Heart left ventricle (tissue), 16 donors: Measurements from ENCODE around the gene TEFM. TPM values are rescaled to one million over a fixed set of nuclear protein-coding genes. Genes with fewer than 3 reads are reported as not detected.

Source experiments
- ATAC-seq, 4 donors: fragments of 200-7000 bp; cut with Tn5 transposase; one replicate each; pipeline ENCODE4 v1.9.1; 2020 to 2022; ENCODE audit warnings: moderate library complexity in 4 of 4, mild to moderate bottlenecking in 3 of 4, moderate number of reproducible peaks in 1 of 4
- DNase-seq, 5 donors: peaks; one replicate each; pipeline ENCODE4 v3.0.0-alpha.2; 2020
- H3K27ac ChIP-seq, 12 donors: fragments of 200-600 bp; sonication (generic) in 4 of 12; one replicate each; pipeline versions ENCODE4 v1.5.0 to v1.8.0; 2016 to 2022; ENCODE audit warnings: mild to moderate bottlenecking in 2 of 12
- H3K27me3 ChIP-seq, 9 donors: fragments of 200-600 bp; sonication (generic) in 2 of 9; one replicate each; pipeline versions ENCODE4 v1.5.1 to v1.8.0; 2016 to 2022; ENCODE audit warnings: mild to moderate bottlenecking in 3 of 9
- H3K36me3 ChIP-seq, 9 donors: fragments of 200-600 bp; sonication (generic) in 2 of 9; one replicate each; pipeline versions ENCODE4 v1.5.0 to v1.8.0; 2018 to 2022; ENCODE audit warnings: mild to moderate bottlenecking in 2 of 9
- H3K4me1 ChIP-seq, 12 donors: fragments of 200-600 bp; sonication (generic) in 4 of 12; one replicate each; pipeline versions ENCODE4 v1.5.0 to v1.8.0; 2016 to 2022; ENCODE audit warnings: mild to moderate bottlenecking in 3 of 12
- H3K4me3 ChIP-seq, 12 donors: fragments of 200-600 bp; sonication (generic) in 4 of 12; one replicate each; pipeline versions ENCODE4 v1.5.0 to v1.8.0; 2017 to 2022; ENCODE audit warnings: mild to moderate bottlenecking in 9 of 12, moderate library complexity in 4 of 12
- H3K9me3 ChIP-seq, 12 donors: fragments of 200-600 bp; sonication (generic) in 4 of 12; one replicate each; pipeline versions ENCODE4 v1.5.0 to v1.8.0; 2016 to 2022; ENCODE audit warnings: mild to moderate bottlenecking in 1 of 12
- POLR2A ChIP-seq, 2 donors: fragments of 450-650 bp; IDR thresholded peaks; one replicate each; pipeline ENCODE4 v1.6.1; 2017; ENCODE audit warnings: antibody characterized with exemption in 2 of 2, mild to moderate bottlenecking in 2 of 2, moderate library complexity in 2 of 2
- WGBS, 4 donors: extraction: QIAGEN DNeasy Blood & Tissue Kit in 2 of 4; methylation state at CpG; one replicate each; pipeline versions ENCODE4 v1.1.5 to v1.1.7; 2013 to 2018; 5-methylcytosine and 5-hydroxymethylcytosine counted together
- intact Hi-C, 10 donors: fragments of 100-400 bp; cut with DNase I; formaldehyde crosslinking; loops; one replicate each; pipeline versions ENCODE4 v1.11.1 to v1.14.2; 2022
- long read RNA-seq, 3 donors: library from polyadenylated mRNA; unstranded; transcript quantifications; one replicate each; pipeline ENCODE4 v2.0.0, GENCODE V29; 2020 to 2021
- polyA plus RNA-seq, 2 donors: library from polyadenylated mRNA; stranded (reverse); fragments of 200-250 nt; gene quantifications; one replicate each; pipeline ENCODE4 v1.2.3, GENCODE V29; 2013
- total RNA-seq, 9 donors: library from RNA; depleted of rRNA in 2 of 9; stranded (reverse); fragments of >200 nt in 2 of 9; fragmentation: NEBNext Ultra II Directional in 3 of 9; extraction: Animal tissue kit (Norgen Biotek cat#: 25700) in 3 of 9; gene quantifications; one replicate each; pipeline versions ENCODE4 v1.1.0 to v1.2.4, GENCODE V29; 2016 to 2023
- TF ChIP-seq, protein P1 (sequence below), 12 donors: fragments of 200-600 bp; sonication (generic) in 4 of 12; IDR thresholded peaks; one replicate each; pipeline versions ENCODE4 v1.5.0 to v1.8.0; 2018 to 2022; ENCODE audit warnings: antibody characterized with exemption in 12 of 12, mild to moderate bottlenecking in 5 of 12
- donor health status: ischemic (EF 13 %, LVEDD 7.1; RV severe dilation, severe dysfunction).
- donor health status: healthy with polysubstance abuse.
- donor health status: DM: no; HTN: yes; CAD: no.
- donor health status: DM: no; HTN: no; CAD: no.
- donor health status: ischemic (EF 25% LVEDD 6.9; RV normal size, moderate dysfunction).
- donor health status: ischemic (EF 25% LVEDD 5.7; RV mildly dilated, moderate dysfunction).
- donor health status: healthy.
- donor health status: DM: yes; HTN: yes; CAD: no.
- donor health status: ischemic (EF 35%, LVEDD 5.7; RV mildly dilated, moderate dysfunction).
- donor health status: nonischemic (EF 11% LVEDD 7.7; RV severe dilation, severe dysfunction).
- donor health status: DM: yes; HTN: yes; CAD: no.
- donor health status: PGD.
- donor health status: ischemic (EF 29% LVEDD 5.4; RV normal size, mild dysfunction).
- donor health status: nonischemic (EF 23%, LVEDD 6.1; RV moderate dilation, normal function).

Gene TEFM, protein sequence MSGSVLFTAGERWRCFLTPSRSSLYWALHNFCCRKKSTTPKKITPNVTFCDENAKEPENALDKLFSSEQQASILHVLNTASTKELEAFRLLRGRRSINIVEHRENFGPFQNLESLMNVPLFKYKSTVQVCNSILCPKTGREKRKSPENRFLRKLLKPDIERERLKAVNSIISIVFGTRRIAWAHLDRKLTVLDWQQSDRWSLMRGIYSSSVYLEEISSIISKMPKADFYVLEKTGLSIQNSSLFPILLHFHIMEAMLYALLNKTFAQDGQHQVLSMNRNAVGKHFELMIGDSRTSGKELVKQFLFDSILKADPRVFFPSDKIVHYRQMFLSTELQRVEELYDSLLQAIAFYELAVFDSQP
- total RNA-seq: 10 to 100 TPM in 8 of 9 donors, 1 to 10 TPM in 1; 5.2 to 22.9 (median 13.1) TPM
- 10 to 100 TPM in 1 of 2 donors, 1 to 10 TPM in 1; 7.7 to 30.1 TPM for polyA plus RNA-seq
- long read RNA-seq, donor 1, partial matches to known transcripts: 0 of 3 reads
- long read RNA-seq, donor 1, other reads (novel, unspliced or antisense): 0 of 3 reads
- long read RNA-seq, donor 2, transcript TEFM-205 (4 exons, 1,891 nt): major isoform, 12 of 16 reads
- long read RNA-seq, donor 2, partial matches to known transcripts: 0 of 16 reads
- long read RNA-seq, donor 2, other reads (novel, unspliced or antisense): 2 of 16 reads
- long read RNA-seq, donor 3, transcript TEFM-205 (4 exons, 1,891 nt): major isoform, 7 of 8 reads
- long read RNA-seq, donor 3, partial matches to known transcripts: 0 of 8 reads
- long read RNA-seq, donor 3, other reads (novel, unspliced or antisense): 1 of 8 reads

DNA sequence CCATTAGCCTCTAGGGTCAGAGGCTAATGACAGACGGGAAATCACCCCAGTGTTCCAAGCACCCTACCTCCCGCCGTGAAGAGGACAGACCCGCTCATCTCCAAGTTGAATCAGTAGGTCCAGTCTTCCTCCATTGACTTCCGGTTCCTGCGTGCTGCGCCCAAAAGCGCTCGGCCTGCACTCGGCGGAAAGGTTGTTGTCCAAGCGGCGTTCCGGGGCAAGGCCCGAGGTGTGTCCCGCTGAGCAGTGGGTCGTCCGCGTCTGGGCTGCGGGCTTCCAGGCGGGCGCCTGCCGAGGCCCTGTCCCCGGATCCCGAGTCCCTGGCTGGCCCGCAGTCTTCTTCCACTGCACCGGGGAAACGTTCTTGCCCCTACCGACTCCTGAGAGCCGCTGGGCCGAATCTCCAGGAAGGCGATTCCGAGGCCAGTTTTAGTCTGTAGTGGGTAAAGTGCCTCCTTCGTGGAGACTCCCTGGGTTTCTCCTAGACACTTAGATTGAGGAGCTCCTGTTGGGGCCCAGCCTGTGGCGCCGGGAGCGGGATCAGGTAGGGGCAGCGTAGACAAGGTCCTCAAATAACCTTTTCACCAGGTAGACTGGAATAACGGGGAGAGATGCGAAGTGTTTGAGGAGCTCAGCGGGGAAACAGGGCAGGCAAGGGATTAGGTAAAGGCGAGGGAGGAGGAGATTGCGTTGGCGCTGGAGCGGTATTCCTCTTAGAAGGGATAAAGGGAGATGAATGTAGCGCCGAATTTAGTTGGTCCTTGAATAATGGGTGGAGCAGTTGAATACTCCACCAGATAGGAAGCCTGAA lies at the start of gene TEFM:
TSS of gene TEFM (minus strand) at position 138 of the 811 bp plus-strand sequence. CDS start at position 98, 40 bp downstream.
- Histone ChIP-seq H3K27me3 (no peaks in the 10 kb centered on the region), H3K36me3 (peaks cover 0 to 31% (median 15%) of the 10 kb centered on the region in 9 donors), H3K4me3 (peak within 1 kb of the TSS; percentile 54 to 95 (median 86)), H3K9me3 (no peaks in the 10 kb centered on the region), H3K4me1 (peaks cover 0 to 28% (median 15%) of the 10 kb centered on the region in 12 donors), H3K27ac (peak within 1 kb of the TSS; percentile 6 to 96 (median 90))
- intact Hi-C loops: loop anchor here in 5 of 10 donors (1.0 to 10.0 kb wide), 7 partner anchors 58 to 311 kb away; partner anchors contain the start of gene RNF135 (in 3 of the 5)
- WGBS, 4 donors: 0% methylated on average over 29 to 47 of the region's 47 CpGs
- TF ChIP-seq POLR2A (IDR thresholded peaks at IDR 0.05): peak in 1 of 2 donors; percentile 55
- TF ChIP-seq, protein P1, sequence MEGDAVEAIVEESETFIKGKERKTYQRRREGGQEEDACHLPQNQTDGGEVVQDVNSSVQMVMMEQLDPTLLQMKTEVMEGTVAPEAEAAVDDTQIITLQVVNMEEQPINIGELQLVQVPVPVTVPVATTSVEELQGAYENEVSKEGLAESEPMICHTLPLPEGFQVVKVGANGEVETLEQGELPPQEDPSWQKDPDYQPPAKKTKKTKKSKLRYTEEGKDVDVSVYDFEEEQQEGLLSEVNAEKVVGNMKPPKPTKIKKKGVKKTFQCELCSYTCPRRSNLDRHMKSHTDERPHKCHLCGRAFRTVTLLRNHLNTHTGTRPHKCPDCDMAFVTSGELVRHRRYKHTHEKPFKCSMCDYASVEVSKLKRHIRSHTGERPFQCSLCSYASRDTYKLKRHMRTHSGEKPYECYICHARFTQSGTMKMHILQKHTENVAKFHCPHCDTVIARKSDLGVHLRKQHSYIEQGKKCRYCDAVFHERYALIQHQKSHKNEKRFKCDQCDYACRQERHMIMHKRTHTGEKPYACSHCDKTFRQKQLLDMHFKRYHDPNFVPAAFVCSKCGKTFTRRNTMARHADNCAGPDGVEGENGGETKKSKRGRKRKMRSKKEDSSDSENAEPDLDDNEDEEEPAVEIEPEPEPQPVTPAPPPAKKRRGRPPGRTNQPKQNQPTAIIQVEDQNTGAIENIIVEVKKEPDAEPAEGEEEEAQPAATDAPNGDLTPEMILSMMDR (IDR thresholded peaks at IDR 0.05): peak in 1 of 12 donors; percentile 5
- ATAC-seq (peak; percentile 89 to 99 (median 98)), DNase-seq (peak; percentile 89 to 94 (median 92))

DNA sequence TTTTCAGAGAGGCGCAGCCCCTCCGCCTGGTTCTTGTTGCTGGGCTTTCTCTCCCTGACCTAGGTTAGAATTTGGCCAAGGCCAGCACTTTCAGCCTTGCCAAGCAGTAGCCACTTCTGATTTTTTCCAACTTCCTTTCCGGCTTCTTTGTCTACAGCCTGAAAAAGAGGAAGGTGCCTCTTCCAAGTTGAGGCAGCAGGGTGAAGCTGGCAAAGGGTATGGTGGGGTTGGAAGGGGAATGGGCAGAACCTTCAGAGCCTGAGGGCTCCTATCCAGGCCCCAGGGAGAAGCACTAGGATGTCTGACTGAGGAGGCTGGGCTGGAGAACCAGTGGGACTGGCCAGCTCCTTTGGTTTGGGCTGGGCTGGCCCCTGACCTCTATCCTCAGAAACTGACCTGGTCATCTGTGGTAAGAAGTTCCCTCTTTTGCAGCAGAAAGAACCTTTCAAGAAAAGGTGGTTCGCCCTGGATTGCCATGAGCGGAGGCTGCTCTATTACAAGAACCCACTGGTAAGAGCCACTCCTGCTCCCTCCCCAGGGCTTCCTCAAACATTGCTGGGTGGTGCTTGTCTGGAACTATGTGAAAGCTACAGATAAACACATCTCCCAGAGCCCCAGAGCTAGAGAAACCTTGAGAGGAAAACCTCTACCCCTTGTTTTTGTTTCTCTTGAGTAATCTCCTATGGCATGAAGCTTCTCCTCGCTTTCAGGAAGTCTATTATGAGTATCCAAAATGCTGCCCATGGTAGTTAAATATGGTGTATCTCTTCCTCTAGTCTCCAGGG lies 48.2 kb upstream of the TEFM start:
- WGBS, 4 donors: 74 to 82% (median 79%) methylated on average over 6 of the region's 6 CpGs

More for the DNA sequence above, 48.2 kb upstream of the TEFM start:
- DNase-seq: peak in 2 of 5 donors; percentile 26 to 43
- intact Hi-C loops: no loop called here
- Histone ChIP-seq H3K4me1 (peaks cover 0 to 89% (median 12%) of the 10 kb centered on the region in 12 donors), H3K4me3 (peak overlapping the region in 6 of 12 donors; percentile 15 to 42 (median 26)), H3K9me3 (no peaks in the 10 kb centered on the region), H3K27ac (peak overlapping the region in 11 of 12 donors; percentile 17 to 94 (median 53)), H3K27me3 (no peaks in the 10 kb centered on the region), H3K36me3 (peaks cover 0 to 12% (median 0%) of the 10 kb centered on the region in 9 donors)
- TF ChIP-seq, protein P1 (IDR thresholded peaks at IDR 0.05): no peak
- TF ChIP-seq POLR2A (IDR thresholded peaks at IDR 0.05): no peak
- ATAC-seq: peak in 3 of 4 donors; percentile 28 to 33 (median 31)
